GM19351 (cell line): ENCODE measurements around the gene ST8SIA3.
"Not testable (repeated sequence)": the region's sequence is repeated elsewhere in the genome, so short reads cannot be mapped to it uniquely, and the experiment has no call there.

ENCODE experiments used
- ATAC-seq: cut with Tn5 transposase; IDR thresholded peaks from one replicate; pipeline ENCODE4 v1.9.1; 2021; ENCODE audit warnings: mild to moderate bottlenecking, moderate library complexity; ENCODE audit not compliant: unreplicated experiment

ST8SIA3 gene

DNA sequence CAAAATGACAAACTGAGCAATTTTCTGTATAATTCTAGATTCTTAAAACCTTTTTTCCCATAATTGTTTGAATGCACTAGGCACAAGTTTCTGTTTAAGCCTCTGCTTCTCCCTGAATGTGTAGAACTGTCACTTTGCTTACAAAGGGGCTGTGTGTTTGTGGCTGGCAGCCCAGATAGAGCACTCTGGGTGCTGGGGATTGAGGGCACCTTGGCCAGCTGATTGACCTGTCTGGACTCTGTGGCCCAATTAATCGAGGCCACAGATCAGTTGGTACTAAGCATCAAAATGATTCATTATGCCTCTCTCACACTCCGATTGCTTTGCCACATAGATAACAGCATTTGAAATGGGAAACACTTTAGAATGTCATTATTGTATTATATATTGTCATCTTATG is 12.1 kb downstream of the ST8SIA3 start:
- no peak for ATAC-seq

DNA sequence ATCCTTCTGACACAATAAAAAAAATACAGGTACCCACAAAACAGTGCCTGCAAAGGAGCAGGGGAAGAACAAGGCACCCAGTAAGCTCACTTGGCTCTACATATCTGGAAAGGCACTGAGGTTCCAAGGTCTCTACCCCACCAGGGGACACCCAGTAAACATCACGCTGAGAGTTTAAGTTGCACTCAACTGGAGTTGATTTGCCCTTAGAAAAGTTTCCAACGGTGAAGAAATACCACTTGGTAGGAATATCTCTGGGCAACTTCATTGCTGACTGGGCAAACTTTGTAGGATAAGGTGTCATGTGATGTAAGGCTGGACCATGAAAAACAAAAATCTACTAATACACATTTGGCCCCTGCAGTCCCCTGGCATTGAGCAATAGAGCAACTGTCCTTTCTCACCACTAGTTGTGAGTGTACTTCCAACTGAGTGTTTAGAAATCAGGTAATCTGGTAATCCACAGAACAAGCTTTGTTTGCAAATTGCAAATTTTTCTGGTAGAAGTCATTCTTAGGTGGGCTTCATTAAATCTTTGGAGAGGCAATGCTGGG is 14.2 kb downstream of the ST8SIA3 start:
- no peak for ATAC-seq

GRCh38 chr18:57372444-57372843 is 20.1 kb downstream of the ST8SIA3 start:
- no peak for ATAC-seq

GRCh38 chr18:57373017-57373416 is 20.7 kb downstream of the ST8SIA3 start:
- ATAC-seq, result no peak

DNA sequence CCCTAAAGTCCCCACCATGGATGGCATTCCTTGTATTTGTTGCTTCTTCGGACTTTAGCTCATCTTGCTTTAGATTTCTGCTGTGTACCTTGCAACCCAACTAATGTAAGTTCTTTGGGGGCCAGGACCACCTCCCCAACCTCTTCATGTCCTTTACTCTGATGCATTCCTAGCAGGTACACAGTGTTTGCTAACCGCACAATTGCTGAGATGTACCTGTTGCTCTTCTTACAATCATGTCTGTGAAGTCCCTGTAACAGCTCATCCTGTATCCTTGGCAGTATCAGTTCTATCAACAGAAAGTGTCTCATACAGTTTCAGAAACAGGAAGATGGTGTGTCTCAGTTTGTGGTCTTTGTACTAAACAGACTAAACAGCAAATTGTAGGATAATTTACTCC is 24.1 kb downstream of the ST8SIA3 start:
- ATAC-seq, result no peak

GRCh38 chr18:57389271-57389670 is 36.9 kb downstream of the ST8SIA3 start:
- no peak for ATAC-seq

GRCh38 chr18:57390044-57390443 is 37.7 kb downstream of the ST8SIA3 start:
- ATAC-seq, result no peak

DNA sequence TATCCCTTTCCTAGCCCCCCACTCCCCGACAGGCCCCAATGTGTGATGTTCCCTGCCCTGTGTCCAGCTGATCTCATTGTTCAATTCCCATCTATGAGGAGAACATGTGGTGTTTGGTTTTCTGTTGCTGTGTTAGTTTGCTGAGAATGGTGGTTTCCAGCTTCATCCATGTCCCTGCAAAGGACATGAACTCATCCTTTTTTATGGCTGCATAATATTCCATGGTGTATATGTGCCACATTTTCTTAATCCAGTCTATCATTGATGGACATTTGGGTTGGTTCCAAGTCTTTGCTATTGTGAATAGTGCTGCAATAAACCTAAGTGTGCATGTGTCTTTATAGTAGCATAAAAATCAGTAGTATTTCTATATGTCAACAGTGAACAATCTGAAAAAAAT is 42.4 kb downstream of the ST8SIA3 start:
- not testable (repeated sequence) for ATAC-seq

GRCh38 chr18:57396831-57397230 is 44.5 kb downstream of the ST8SIA3 start:
- not testable (repeated sequence) for ATAC-seq

GRCh38 chr18:57397440-57398132 is 45.2 kb downstream of the ST8SIA3 start:
- no peak for ATAC-seq

- no peak for ATAC-seq
These were observed 52.0 kb downstream of the ST8SIA3 start for GRCh38 chr18:57404345-57404744.

DNA sequence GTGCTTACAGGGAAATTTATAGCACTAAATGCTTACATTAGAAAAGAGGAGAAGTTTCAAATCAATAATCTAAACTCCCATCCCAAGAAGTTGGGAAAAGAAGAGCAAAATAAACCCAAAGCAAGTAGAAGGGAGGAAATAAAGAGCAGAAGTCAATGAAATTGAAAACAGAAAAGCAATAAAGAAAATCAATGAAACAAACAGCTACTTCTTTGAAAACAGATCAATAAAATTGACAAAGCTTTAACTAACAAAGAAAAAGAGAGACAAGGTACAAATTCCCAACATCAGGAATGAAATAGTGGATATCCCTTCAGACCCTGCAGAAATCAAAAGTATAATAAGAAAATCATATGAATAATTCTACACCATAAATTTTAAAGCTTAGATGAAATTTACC is 57.3 kb downstream of the ST8SIA3 start:
- no peak for ATAC-seq

- ATAC-seq, result no peak
These were observed 58.4 kb downstream of the ST8SIA3 start for GRCh38 chr18:57410749-57411148.

GRCh38 chr18:57416542-57416941 is 64.2 kb downstream of the ST8SIA3 start:
- ATAC-seq, result no peak
